SU-DHL-6 (cell line): ENCODE measurements around the gene IGSF8.

Experiments
- EZH2phosphoT487 ChIP-seq: fragments of 200-600 bp; sonication (generic), shearing (Covaris generic); conservative IDR thresholded peaks from 2 replicates; pipeline ENCODE4 v1.6.1; 2018; ENCODE audit warnings: mild to moderate bottlenecking, antibody characterized with exemption, low read length, moderate library complexity, mixed read lengths
- TF ChIP-seq, protein P1 (sequence below): fragments of 200-600 bp; sonication (generic); IDR thresholded peaks from one replicate; pipeline ENCODE4 v1.5.1; 2017; ENCODE audit warnings: antibody characterized with exemption, mild to moderate bottlenecking, low read length, moderate library complexity; ENCODE audit not compliant: insufficient read depth, poor library complexity, severe bottlenecking

DNA sequence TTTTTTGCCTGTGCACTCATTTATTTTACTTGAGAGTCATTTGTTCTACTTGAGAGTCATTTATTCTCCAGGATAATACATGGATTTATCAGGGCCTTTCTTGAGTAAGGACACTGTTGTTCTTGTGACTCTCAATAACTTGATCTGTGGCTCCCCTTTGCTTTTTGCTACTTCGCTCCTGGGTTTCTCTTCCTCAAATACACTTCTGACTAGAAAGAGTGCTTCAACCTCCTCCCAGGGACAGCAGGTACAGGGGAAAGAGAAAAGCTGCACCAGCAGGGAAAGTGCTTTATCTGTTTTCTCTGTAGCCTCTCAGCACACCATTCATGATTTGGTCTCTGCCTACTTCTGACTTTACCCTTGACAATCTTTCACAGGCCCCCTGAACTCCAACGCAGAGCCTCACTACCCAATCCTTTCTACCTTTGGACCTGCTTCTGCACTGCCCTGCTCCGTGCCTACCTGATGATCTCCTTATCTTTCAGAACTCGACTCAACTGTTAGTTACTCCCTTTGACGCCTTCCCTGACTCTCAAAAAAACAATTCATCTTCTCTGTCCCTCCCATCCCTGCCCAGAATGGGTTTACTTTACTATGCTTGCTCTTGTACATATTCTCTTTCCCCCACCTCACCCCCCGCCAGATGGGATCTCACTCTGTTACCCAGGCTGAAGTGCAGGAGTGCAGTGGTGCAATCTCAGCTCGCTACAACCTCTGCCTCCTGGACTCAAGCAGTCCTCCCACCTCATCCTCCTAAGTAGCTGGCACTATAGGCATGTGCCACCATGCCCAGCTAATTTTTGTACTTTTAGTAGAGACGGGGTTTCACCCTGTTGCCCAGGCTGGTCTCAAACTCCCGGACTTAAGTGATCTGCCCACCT, 51.1 kb downstream of the IGSF8 start:
- TF ChIP-seq, protein P1, sequence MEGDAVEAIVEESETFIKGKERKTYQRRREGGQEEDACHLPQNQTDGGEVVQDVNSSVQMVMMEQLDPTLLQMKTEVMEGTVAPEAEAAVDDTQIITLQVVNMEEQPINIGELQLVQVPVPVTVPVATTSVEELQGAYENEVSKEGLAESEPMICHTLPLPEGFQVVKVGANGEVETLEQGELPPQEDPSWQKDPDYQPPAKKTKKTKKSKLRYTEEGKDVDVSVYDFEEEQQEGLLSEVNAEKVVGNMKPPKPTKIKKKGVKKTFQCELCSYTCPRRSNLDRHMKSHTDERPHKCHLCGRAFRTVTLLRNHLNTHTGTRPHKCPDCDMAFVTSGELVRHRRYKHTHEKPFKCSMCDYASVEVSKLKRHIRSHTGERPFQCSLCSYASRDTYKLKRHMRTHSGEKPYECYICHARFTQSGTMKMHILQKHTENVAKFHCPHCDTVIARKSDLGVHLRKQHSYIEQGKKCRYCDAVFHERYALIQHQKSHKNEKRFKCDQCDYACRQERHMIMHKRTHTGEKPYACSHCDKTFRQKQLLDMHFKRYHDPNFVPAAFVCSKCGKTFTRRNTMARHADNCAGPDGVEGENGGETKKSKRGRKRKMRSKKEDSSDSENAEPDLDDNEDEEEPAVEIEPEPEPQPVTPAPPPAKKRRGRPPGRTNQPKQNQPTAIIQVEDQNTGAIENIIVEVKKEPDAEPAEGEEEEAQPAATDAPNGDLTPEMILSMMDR, result no peak
- TF ChIP-seq EZH2phosphoT487, result no peak
